Measurements from ENCODE around the gene UIMC1. TPM values are rescaled to one million over a fixed set of nuclear protein-coding genes. Genes with fewer than 3 reads are reported as not detected.

Gene UIMC1
- polyA plus RNA-seq, 1 of the 3 experiments (the other 2 are of a cell fraction): 19.9 TPM

GRCh38 chr5:176965633-176966032 is 40.9 kb downstream of the UIMC1 start:
- 0 out of 2 replicates have a peak, but pooled peaks cover 4% of the 10 kb centered on the region for H4K20me1 ChIP-seq (ENCODE audit: insufficient read depth)
- ChIA-PET CTCF (interaction anchor here (0.6 to 4.3 kb wide), 7 partner anchors 12 to 308 kb away, joined by 3 to 15 read pairs (median 3); no protein-coding TSS in a partner anchor), POLR2A (no interaction called here)
- H3K4me3 ChIP-seq (ENCODE audit: low read depth in 2 of 2, low read length in 1 of 2): no peak overlapping the region
- H3K27ac ChIP-seq (ENCODE audit: low read depth in 2 of 2, low read length in 1 of 2): no peak overlapping the region; a peak in 1 of 4 replicates
- no peaks in the 10 kb centered on the region for H3K9me2 ChIP-seq
- no peak overlapping the region for H3K9ac ChIP-seq
- H3K9me3 ChIP-seq: no peaks in the 10 kb centered on the region
- H3K4me1 ChIP-seq (ENCODE audit: control insufficient read depth in 1 of 2, insufficient read depth in 2 of 2, low read depth in 1 of 2, low read length in 1 of 2): no peaks in the 10 kb centered on the region; a peak in 2 of 4 replicates
- DNase-seq: no peak
- WGBS (ENCODE audit: low lambda C conversion rate): 71% methylated on average over 1 of the region's 1 CpG
- peaks cover 5% of the 10 kb centered on the region for H3K79me2 ChIP-seq (ENCODE audit: insufficient read depth)
- H3K27me3 ChIP-seq (ENCODE audit: insufficient read depth): no peaks in the 10 kb centered on the region
- no peak overlapping the region for H2AFZ ChIP-seq (ENCODE audit: low read depth)
- H3K4me2 ChIP-seq: no peak overlapping the region
- peaks cover 39 to 60% of the 10 kb centered on the region in 2 experiments for H3K36me3 ChIP-seq (replicated peaks in 1 of 2; ENCODE audit: control insufficient read depth in 1 of 2, insufficient read depth in 2 of 2, low read length in 1 of 2)
- H3F3A ChIP-seq (replicated peaks; ENCODE audit: insufficient read depth): peaks cover 9% of the 10 kb centered on the region
- TF ChIP-seq SMC3 (IDR thresholded peaks at IDR 0.05; ENCODE audit: low read depth, low read length) (no peak), JUND (IDR thresholded peaks at IDR 0.05) (no peak), NRF1 (IDR thresholded peaks at IDR 0.05; ENCODE audit: low read depth, low read length) (no peak), ZBTB33 (IDR thresholded peaks at IDR 0.05; ENCODE audit: borderline replicate concordance, low read depth) (no peak), CTCF (IDR thresholded peaks at IDR 0.05) (no peak), RCOR1 (IDR thresholded peaks at IDR 0.05; ENCODE audit: low read length) (no peak), GATA2 (CRISPR knock-in tag; IDR thresholded peaks at IDR 0.05) (no peak), MEF2A (IDR thresholded peaks at IDR 0.05; ENCODE audit: borderline replicate concordance, low read depth) (no peak), TEAD4 (IDR thresholded peaks at IDR 0.05; ENCODE audit: borderline replicate concordance, insufficient read depth) (no peak), ELF1 (IDR thresholded peaks at IDR 0.05) (no peak), EZH2phosphoT487 (IDR thresholded peaks at IDR 0.05; ENCODE audit: borderline replicate concordance, low read depth) (no peak), RAD21 (IDR thresholded peaks at IDR 0.05; ENCODE audit: low read length) (no peak), TAF1 (IDR thresholded peaks at IDR 0.05; ENCODE audit: borderline replicate concordance, low read depth, low read length) (no peak), POLR2AphosphoS5 (IDR thresholded peaks at IDR 0.05; ENCODE audit: low read depth, low read length) (no peak)

- H3F3A ChIP-seq (replicated peaks; ENCODE audit: insufficient read depth): peaks cover 11% of the 10 kb centered on the region
- DNase-seq: peak; percentile 54
These were observed 47.5 kb downstream of the UIMC1 start for GRCh38 chr5:176959051-176959450.

More at GRCh38 chr5:176959051-176959450, 47.5 kb downstream of the UIMC1 start:
- ChIA-PET POLR2A (no interaction called here), CTCF (interaction anchor here (0.7 to 5.4 kb wide), 25 partner anchors 9 to 307 kb away, joined by 3 to 53 read pairs (median 3); partner anchors contain the start of gene UNC5A)
- no peak overlapping the region for H3K9ac ChIP-seq
- H3K9me2 ChIP-seq: no peaks in the 10 kb centered on the region
- 76% methylated on average over 3 of the region's 3 CpGs for WGBS (ENCODE audit: low lambda C conversion rate)
- no peak overlapping the region for H3K27ac ChIP-seq (ENCODE audit: low read depth in 2 of 2, low read length in 1 of 2)
- peaks cover 7 to 8% of the 10 kb centered on the region in 2 experiments; a peak in 3 of 4 replicates for H3K4me1 ChIP-seq (ENCODE audit: control insufficient read depth in 1 of 2, insufficient read depth in 2 of 2, low read depth in 1 of 2, low read length in 1 of 2)
- H2AFZ ChIP-seq (ENCODE audit: low read depth): no peak overlapping the region
- no peak overlapping the region for H3K4me2 ChIP-seq
- peak; percentile 80 for TF ChIP-seq RAD21 (IDR thresholded peaks at IDR 0.05; ENCODE audit: low read length)
- TF ChIP-seq SMC3 (IDR thresholded peaks at IDR 0.05; ENCODE audit: low read depth, low read length): peak; percentile 61
- TF ChIP-seq IRF3 (IDR thresholded peaks at IDR 0.05; ENCODE audit: low read depth, low read length): no peak
- TF ChIP-seq CTCF (IDR thresholded peaks at IDR 0.05): peak; percentile 64
- peaks cover 36 to 38% of the 10 kb centered on the region in 2 experiments for H3K36me3 ChIP-seq (replicated peaks in 1 of 2; ENCODE audit: control insufficient read depth in 1 of 2, insufficient read depth in 2 of 2, low read length in 1 of 2)
- no peaks in the 10 kb centered on the region; the same call in 1 of the 2 replicates for H3K9me3 ChIP-seq
- H3K4me3 ChIP-seq (ENCODE audit: low read depth in 2 of 2, low read length in 1 of 2): no peak overlapping the region; a peak in 1 of 4 replicates
- no peaks in the 10 kb centered on the region for H3K27me3 ChIP-seq (ENCODE audit: insufficient read depth)
- peaks cover 14% of the 10 kb centered on the region for H3K79me2 ChIP-seq (ENCODE audit: insufficient read depth)
- H4K20me1 ChIP-seq (ENCODE audit: insufficient read depth): peaks cover 30% of the 10 kb centered on the region
